Stimulated activated CD4-positive, alpha-beta T cell treated with anti-CD3 and anti-CD28 coated beads, Interleukin-15, amount 100 ng/mL, for 1 hour (primary cell): ENCODE results near the gene SGCG.
"Not testable (repeated sequence)": the region's sequence is repeated elsewhere in the genome, so short reads cannot be mapped to it uniquely, and the experiment has no call there.

Experiments
- DNase-seq, 2 donors: peaks; one replicate each; pipeline ENCODE4 v3.0.0-alpha.2; 2020; ENCODE audit warnings: low read depth in 1 of 2, low spot score in 1 of 2

SGCG gene

DNA sequence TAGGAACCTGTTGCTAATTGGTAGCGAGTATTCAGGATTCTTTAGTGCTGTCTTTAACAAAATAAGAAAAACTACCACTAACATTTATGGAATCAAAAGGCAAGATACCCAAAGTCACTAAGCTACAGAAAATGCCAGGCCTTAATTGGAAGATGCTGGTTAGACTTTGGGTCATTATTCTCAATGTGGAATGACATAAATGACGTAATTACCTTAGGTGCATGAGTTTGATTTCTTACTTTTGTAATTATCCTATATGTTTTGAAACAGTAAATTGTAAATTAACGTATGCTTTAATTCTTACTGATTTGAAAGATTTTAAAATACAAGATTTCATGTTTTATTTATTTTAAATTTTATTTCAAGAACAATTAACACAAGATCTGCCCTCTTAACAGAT lies 25.0 kb downstream of the SGCG start:
- DNase-seq: no peak

GRCh38 chr13:23212671-23213070 lies 31.9 kb downstream of the SGCG start:
- DNase-seq: no peak

- no peak for DNase-seq
These were observed 50.5 kb downstream of the SGCG start for GRCh38 chr13:23231241-23231640.

GRCh38 chr13:23235994-23236393 lies 55.2 kb downstream of the SGCG start:
- no peak for DNase-seq

GRCh38 chr13:23243066-23243465 lies 62.3 kb downstream of the SGCG start:
- DNase-seq: no peak

GRCh38 chr13:23248410-23248809 lies 67.6 kb downstream of the SGCG start:
- DNase-seq: not testable (repeated sequence)

DNA sequence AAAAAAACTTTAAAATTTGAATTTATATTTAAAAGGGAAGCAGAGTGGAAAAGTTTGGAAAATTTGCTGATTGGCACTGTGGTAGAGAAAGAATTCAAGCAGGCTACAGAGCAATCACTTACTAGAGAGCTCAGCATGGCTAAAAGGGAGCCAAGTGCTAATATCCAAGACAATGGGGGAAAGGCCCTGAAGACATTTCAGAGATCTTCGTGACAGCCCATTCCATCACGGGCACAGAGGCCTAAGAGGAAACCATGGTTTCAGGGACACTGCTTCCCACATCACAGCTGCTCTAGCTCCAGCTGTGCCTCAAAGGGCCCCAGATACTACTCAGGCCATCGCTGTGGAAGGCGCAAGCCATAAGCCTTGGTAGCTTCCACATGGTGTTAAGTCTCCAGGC lies 73.7 kb downstream of the SGCG start:
- DNase-seq: no peak

- no peak for DNase-seq
These were observed 86.8 kb downstream of the SGCG start for GRCh38 chr13:23267571-23267970.

DNA sequence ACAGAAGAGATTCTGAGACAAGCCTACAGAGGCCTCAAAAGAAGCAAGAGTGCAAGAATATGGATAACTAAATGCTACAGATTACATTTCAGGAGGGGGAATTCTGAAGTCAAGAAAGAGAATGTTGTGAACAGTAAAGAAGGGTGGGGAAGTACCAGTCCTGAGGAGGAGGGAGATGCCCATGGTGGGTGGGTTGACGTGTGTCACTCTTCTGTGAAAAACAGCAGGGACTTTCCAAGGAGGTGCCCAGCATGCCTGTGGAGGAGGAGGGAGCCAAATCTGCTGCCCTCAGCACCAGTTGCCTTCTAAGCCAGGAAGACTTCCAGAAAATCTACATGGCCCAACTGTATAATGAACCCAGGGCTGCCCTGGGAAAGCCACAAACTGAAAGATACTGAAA lies 87.7 kb downstream of the SGCG start:
- no peak for DNase-seq

GRCh38 chr13:23271331-23271730 lies 90.6 kb downstream of the SGCG start:
- DNase-seq: no peak

DNA sequence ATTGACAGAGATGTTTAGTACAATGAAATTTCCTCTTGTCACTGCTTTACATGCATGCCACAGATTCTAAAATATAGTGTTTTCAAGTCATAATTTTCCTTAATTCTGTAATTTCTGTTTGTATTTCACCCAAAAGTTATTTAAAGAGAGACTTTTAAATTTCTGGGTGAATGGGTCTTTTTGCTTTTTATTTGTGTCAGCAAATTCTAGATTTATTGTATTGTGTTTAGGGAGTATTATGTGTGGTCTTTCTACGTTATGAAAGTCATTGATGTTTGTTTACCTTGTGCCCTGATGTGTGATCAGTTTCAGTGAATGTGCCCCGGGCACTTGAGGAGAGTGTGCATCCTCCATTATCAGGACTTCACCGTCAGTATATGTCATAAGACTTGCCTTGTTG lies 92.7 kb downstream of the SGCG start:
- DNase-seq: no peak

- DNase-seq: no peak
These were observed 98.5 kb downstream of the SGCG start for GRCh38 chr13:23279321-23279720.

- DNase-seq: no peak
These were observed 107.8 kb downstream of the SGCG start for GRCh38 chr13:23288564-23288963.

- DNase-seq: no peak
These were observed 108.2 kb downstream of the SGCG start for GRCh38 chr13:23288995-23289394.

GRCh38 chr13:23289917-23290357 lies 109.2 kb downstream of the SGCG start:
- DNase-seq: no peak

GRCh38 chr13:23292586-23292985 lies 111.8 kb downstream of the SGCG start:
- DNase-seq: no peak

- not testable (repeated sequence) for DNase-seq
These were observed 134.1 kb downstream of the SGCG start for GRCh38 chr13:23314837-23315236.

- DNase-seq: no peak
These were observed 139.1 kb downstream of the SGCG start for GRCh38 chr13:23319883-23320224.

GRCh38 chr13:23320926-23321534 lies 140.3 kb downstream of the SGCG start:
- DNase-seq: no peak

DNA sequence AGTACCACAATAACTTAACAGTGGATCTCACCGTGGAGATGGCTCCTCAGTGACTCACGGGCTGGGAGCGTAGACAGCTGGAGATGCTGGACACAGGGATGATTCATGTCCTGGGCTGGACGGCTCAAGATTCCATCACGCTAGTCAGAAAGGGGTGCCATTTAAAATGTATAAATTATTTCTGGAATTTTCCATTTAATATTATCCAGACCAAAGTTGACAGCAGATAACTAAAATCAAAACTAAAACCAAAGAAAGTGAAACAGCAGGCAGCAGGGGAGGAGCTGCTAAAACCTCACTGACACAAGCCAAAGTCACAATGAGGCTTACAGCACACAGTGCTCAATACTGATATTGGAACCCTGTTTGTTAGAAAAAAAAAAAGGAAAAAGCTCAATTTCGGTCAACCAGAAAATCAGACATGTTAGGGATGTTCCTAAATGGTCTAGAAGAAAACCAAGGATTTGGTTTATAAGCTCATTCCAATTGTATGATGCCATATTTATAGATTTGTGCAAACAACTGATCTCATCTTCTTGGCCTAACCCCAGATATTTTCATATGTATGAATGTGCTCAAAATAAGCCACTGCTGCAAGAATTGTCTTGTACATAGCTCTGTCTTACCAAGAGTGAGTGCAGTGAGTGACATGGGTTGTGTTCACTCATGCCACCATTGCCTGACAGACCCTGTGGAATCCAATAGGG lies 140.9 kb downstream of the SGCG start:
- no peak for DNase-seq

DNA sequence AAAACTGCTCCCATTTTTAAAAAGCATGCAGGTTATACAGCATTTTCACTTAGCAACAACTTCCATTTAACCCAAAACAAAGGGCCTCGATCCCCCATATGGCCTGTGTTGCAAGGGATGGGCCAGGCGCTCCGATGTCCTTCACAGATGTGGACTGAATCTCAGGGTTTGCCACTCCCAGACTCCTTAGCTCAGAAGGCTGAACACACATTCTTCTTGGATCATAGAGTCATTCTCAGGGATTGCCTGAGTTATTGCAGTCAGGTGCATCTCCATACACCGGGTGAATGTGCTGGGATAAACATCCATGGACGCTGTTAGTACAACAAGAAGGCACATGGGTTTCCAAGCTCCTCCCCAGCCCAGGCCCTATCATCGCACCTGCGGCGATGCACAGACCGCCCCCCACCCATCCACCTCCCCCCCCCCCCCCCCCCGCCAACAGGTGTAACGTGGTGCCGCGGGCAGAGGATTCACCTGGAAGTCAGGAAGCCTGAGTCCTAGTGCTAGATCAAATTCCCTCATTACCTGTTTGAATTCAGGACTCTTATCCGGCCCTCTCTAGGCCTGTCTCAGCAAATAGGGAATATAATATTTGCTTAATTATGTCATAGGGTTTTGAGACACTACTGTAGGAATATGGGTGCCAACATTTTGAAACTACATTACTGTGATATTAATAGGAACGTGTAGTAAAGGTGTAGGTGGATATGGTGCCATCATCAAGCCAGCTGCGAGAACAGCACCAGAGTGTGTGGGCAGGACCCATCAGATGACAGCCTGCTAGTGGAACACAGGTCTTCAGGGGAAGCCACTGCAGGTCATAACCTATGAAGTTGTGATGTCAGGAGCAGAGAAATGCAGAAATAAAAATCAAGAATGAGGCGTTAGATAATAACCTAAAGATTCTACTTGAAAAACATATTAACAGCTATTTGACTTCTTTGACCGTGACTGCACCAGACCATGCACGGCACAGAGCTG lies 141.9 kb downstream of the SGCG start:
- DNase-seq: no peak
